Measurements from ENCODE around the gene CNNM3. TPM values are rescaled to one million over a fixed set of nuclear protein-coding genes. Genes with fewer than 3 reads are reported as not detected.

Gene CNNM3
- 27.4 TPM for total RNA-seq

DNA sequence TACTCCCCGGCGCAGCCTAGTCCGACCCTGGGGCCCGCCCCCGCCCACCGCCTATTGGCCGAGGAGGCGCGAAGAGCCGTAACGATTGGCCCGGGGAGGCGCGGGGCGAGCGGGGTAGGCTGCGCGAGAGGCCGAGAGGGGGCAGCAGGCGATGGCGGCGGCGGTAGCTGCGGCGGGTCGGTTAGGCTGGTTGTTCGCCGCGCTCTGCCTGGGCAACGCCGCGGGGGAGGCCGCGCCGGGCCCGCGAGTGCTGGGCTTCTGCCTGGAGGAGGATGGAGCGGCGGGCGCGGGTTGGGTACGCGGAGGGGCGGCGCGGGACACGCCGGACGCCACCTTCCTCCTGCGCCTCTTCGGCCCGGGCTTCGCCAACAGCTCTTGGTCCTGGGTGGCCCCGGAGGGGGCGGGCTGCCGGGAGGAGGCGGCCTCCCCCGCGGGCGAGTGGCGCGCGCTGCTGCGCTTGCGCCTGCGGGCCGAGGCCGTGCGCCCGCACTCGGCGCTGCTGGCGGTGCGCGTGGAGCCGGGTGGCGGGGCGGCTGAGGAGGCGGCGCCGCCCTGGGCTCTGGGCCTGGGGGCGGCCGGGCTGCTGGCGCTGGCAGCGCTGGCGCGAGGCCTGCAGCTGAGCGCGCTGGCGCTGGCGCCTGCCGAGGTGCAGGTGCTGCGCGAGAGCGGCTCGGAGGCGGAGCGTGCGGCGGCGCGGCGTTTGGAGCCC, at the start of gene CNNM3:
Gene CNNM3, plus strand, starts transcription at position 142 of the 709 bp plus-strand sequence. Its CDS starts 10 bp downstream, at position 152.

DNA sequence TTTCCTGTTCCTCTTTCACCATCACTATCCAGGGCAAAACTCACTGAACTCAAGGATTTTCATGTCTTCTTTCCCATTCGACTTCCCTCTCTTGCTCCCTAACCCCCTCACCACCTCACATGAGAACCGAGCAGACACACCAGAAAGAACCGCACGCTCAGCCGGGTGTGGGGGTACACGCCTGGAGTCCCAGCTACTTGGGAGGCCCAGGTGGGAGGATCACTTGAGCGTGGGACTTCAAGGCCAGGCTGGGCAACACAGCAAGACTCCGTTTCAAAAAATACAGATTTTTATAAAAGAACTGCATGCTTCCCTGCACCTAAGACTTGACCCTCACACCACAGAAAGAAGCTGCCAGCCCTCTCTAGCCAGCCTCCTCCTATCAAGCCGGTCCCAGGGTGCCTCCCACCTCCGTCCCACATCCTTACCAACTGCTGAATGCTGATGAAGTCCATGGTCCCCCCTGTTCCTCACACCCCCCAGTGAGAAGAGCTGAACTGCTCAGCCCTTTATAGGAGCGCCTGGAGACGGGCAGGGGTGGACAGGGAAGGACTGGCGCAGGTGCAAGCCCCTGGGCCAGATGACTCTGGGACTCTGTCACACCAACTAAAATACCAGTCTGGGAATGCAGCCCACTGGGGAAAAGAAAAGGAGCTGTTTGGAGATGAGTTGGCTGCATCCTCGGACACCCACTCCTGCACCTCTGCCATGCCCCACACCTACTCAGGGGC, 27.6 kb downstream of the CNNM3 start, which contains the start of gene ANKRD23:
Gene ANKRD23, minus strand, starts transcription at position 484 of the 731 bp plus-strand sequence. Its CDS starts 29 bp downstream, at position 455.

DNA sequence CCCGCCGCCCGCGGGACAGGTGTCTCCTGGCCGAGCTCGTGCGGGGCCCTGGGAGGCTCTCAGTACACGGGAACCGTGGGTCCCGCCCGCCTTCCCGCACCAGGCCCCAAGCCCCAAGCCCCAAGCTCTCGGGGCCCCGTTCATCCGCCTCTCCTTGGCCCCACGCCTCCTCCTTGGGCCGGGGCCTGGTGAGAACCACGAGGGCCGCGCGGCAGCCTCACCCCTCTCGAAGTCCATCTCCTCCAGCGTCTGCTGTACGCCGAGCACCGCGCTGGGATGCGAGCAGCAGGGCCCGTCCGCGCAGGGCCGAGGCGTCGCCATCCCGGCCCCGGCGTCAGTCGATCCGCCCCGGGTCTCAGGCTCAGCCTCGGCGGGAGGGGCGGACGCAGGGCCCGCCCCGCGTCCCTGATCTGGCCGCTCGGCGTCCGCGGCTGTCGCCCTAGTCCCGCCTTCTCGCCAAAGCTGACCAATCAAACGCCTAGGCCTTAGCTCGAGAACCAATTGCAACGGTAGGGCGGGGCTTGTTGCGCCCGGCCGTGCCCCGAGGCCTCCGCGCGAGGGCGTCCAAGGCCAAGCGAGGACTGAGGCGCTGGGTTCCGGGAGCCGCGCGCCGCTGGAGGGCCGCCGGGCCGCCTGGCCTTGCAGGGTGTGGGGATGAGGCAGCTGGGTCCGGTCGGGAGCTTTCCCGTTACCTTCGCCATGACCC, 41.8 kb downstream of the CNNM3 start, which contains the start of gene ANKRD39:
Gene ANKRD39, minus strand, starts transcription at position 350 of the 706 bp plus-strand sequence. Its CDS starts 29 bp downstream, at position 321.

DNA sequence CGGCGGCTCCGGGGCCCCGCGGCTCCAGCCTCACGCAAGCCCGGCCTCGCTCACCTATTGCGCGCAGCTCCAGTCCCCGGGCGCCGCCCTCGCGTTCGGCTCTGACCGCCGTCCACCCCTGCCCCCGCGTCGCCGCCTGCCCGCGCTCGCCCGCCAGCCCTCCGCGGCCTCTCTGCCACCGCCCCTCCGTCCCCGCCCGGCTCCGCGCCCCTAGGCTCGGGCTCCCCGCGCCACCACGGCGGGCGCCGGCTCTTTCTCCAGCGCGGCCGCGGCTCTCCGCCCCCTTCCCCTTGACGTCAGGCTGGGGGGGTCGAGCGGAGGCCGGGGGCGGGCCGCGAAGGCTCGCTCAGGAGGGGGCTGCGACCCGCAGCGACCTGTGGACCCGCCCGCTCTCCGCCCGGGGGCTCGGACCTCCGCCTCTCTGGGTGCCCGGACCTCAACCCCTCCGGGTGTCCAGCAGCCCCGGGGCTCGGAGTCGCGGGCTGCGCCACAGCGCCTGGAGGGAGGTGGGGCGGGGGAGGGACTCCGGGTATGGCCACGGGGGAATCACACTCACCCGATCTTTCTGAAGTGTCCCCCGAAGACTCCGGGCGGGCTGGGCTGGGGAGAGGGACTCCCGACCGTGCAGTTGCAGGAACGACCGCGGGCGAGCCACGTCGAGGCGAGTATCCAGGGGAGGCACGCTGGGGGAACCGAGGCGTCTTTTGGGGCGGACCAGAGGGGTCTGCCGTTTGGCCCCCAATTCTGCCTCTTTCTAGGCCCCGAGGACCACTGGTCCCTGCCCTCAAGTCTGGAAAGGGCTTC, 54.0 kb downstream of the CNNM3 start, which contains the start of gene SEMA4C:
Gene SEMA4C, minus strand, starts transcription at position 259 of the 804 bp plus-strand sequence. CDS start 2,194 bp downstream, outside the sequence.

Other genes starting within 250 kb of the CNNM3 start
- gene KANSL3, start 178.0 kb upstream of the CNNM3 start, total RNA-seq: 77.7 TPM
- 0.60 TPM for gene FER1L5, start 173.5 kb upstream of the CNNM3 start, total RNA-seq
- gene LMAN2L, start 76.2 kb upstream of the CNNM3 start, total RNA-seq: 35.9 TPM
- 26.2 TPM for gene CNNM4, start 55.4 kb upstream of the CNNM3 start, total RNA-seq
- 24.0 TPM for gene ANKRD23, start 27.8 kb downstream of the CNNM3 start, total RNA-seq
- 19.5 TPM for gene ANKRD39, start 41.7 kb downstream of the CNNM3 start, total RNA-seq
- 57.8 TPM for gene SEMA4C, start 53.8 kb downstream of the CNNM3 start, total RNA-seq
- 0.49 TPM for gene FAM178B, start 170.3 kb downstream of the CNNM3 start, total RNA-seq